OCI-LY3 (cell line): ENCODE measurements around the gene CEBPE.
A peak's percentile ranks its signal among the peaks of the same experiment; 100 is the strongest.

Experiments
- CTCF ChIP-seq: fragments of 200-600, 300-600 bp; sonication (generic); IDR thresholded peaks from 2 replicates; pipeline ENCODE4 v1.5.1; 2014; ENCODE audit warnings: antibody characterized with exemption, low read length, low read depth
- EZH2phosphoT487 ChIP-seq: fragments of 200-600 bp; shearing (Covaris generic); IDR thresholded peaks from 2 replicates; pipeline ENCODE4 v1.6.1; 2018; ENCODE audit warnings: antibody characterized with exemption, mixed run types, low read depth

- peak; percentile 48 for TF ChIP-seq CTCF
- TF ChIP-seq EZH2phosphoT487: no peak
Observed at GRCh38 chr14:23093991-23094665, 24.9 kb downstream of the CEBPE start.
